ENCODE data around the gene MAT2A.
A peak's percentile ranks its signal among the peaks of the same experiment; 100 is the strongest.

The MAT2A gene

DNA sequence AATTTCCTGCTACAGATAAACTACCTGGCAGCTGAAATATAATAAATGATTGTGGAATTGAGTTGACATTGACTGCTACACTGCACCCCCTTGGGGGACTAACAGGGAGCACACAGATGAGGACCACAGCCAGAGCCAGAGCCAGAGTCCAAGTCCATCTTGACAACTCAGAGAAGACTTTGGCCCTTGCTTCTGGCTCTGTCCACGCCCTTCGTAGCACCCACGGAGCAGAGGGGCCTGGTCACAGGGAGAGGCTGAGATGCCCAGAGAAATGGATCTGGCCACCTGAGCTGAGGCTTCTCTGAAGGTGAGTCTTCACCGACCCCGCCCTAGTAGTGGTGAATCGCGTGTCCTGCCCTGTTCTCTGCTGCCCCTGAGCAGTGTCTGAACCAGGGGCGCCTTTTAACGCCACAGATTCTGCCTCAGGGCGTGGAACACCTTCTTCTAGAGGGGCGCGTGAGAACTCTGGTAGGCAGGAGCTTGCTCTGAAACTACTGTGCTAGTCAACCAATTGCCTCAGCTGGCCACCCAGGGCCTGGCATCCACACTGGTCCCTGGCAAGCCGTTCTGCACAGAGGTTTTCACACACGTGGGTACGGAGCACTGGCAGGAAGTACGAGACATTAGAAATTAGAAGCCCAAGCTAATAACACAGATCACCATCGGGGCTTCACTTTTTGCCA is 35.7 kb upstream of the MAT2A start:
- no peak for DNase-seq (ENCODE audit: extremely low read depth, low read depth)
- no peak overlapping the region for H3K4me3 ChIP-seq (replicated peaks; ENCODE audit: low read depth, low read length)
- TF ChIP-seq, protein P1, sequence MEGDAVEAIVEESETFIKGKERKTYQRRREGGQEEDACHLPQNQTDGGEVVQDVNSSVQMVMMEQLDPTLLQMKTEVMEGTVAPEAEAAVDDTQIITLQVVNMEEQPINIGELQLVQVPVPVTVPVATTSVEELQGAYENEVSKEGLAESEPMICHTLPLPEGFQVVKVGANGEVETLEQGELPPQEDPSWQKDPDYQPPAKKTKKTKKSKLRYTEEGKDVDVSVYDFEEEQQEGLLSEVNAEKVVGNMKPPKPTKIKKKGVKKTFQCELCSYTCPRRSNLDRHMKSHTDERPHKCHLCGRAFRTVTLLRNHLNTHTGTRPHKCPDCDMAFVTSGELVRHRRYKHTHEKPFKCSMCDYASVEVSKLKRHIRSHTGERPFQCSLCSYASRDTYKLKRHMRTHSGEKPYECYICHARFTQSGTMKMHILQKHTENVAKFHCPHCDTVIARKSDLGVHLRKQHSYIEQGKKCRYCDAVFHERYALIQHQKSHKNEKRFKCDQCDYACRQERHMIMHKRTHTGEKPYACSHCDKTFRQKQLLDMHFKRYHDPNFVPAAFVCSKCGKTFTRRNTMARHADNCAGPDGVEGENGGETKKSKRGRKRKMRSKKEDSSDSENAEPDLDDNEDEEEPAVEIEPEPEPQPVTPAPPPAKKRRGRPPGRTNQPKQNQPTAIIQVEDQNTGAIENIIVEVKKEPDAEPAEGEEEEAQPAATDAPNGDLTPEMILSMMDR (IDR thresholded peaks at IDR 0.05; ENCODE audit: low read depth, low read length, missing control alignments), result no peak

DNA sequence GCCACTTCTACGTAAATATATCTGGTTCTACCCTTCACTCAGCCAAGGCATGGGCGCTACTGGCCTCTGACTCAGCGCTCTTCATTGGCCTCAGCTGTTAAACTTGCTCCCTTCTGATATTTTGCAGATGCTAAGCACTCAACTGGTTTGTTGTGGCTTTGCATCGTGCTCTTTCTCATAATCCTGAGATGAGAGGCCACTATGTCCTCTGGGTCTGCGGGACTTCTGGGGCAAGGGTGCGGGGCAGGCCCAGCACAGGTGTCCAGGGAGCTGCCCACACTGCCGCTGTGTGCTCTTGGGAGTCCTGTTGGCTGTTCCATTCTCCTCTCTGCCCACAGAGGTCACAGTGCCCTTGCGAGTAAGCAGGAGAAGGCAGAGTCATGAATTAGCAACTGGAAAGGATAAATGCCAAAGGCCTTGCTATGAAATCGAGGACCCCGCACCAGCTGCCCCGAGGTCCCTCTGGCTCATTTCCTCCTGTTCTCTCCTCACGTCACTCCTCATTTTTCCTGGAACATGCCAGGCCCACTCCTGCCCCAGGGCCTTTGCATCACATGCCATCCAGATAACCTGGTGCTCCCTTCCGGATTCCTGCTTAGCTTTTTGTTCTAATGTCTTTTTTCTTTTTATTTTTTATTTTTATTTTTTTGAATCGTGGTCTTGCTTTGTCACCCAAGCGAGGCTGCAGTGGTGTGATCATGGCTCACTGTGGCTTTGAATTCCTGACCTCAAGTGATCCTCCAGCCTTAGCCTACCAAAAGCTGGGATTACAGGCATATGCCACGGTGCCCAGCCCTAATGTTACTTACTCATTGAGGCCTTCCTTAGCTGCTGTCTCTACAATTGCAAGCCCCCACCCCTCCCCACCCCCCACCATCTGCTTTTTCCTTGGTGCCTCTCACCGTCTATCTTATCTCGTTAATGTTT is 34.9 kb upstream of the MAT2A start:
- DNase-seq (ENCODE audit: extremely low read depth, low read depth), result peak; percentile 84
- TF ChIP-seq, protein P1 (IDR thresholded peaks at IDR 0.05; ENCODE audit: low read depth, low read length, missing control alignments), result no peak
- H3K4me3 ChIP-seq (replicated peaks; ENCODE audit: low read depth, low read length), result no peak overlapping the region

DNA sequence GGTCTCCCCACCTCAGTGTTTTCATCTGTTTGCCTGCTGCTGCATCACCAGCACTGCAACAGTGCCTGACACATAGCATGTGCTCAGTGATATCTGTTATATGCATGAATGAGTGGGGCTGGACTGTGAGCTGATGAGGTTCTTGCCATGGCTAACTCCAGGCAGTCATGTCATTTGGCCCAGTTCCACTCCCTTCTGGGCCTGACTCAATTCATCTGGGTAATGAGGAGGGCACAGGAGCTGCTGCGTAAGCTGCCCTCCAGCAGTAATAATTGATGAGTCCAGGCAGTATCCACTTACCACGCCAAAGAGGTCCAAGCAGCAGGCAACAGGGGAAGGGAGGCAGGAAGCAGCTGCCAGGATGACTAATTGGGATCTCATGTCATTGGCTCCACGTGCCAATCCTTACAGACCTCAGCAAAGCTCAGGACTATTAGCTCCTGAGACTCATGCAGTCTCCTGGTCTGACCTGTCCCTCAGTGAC is 34.1 kb upstream of the MAT2A start:
- peak; percentile 92 for DNase-seq (ENCODE audit: extremely low read depth, low read depth)
- H3K4me3 ChIP-seq (replicated peaks; ENCODE audit: low read depth, low read length), result no peak overlapping the region
- TF ChIP-seq, protein P1 (IDR thresholded peaks at IDR 0.05; ENCODE audit: low read depth, low read length, missing control alignments), result no peak

DNA sequence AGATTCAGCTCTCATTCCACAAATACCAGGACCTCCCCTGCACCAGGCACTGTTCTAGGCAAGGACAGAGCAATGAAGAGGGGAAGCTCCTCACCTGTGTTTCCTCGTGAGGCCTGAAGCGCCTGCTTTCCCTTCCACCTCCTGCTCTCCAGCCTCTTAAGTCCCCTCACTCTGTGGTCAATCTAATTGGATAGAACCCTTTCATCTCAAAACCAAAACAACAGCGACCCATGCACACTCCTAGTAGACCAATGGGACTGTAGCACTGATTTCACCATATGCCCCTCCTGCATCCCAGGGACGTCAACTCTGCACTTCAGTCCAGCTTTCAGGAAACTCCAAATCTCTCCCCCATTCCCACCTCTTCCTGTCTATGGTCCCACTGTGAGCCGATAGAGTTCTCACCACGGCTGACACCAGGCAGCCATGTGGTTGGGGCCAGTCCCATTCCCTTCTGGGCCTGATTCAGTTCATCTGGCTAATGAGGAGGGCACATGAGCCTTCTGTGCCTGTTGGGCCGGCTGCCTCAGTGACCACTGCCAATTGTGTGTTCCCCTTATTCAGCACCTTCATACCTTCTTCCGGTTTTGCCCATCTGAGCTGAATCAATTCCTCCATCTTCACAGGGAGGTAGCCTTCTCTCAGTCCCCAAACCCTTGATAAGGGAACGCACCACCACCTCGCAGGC is 33.3 kb upstream of the MAT2A start:
- DNase-seq (ENCODE audit: extremely low read depth, low read depth), result no peak
- TF ChIP-seq, protein P1 (IDR thresholded peaks at IDR 0.05; ENCODE audit: low read depth, low read length, missing control alignments), result no peak

DNA sequence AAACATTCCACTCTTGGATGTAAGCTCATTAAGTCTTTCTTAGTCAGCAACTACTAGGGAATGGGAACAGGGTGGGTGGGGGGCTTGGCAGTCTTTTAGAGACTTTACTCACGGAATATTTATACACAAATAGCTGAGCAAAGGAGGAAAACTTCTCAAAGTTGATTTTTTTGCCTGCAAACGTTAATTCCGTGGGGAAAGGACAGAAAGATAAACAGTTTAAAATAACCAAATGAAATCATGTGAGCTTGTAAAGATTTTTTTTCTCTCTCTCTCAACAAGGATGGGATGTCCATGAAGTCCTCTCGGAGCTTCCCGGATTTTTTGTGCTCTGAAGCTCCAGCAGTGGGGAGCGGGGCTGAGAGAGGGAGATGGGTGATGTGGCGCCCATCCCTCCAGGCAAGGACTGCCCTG is 32.2 kb upstream of the MAT2A start:
- TF ChIP-seq, protein P1 (IDR thresholded peaks at IDR 0.05; ENCODE audit: low read depth, low read length, missing control alignments), result no peak
- DNase-seq (ENCODE audit: extremely low read depth, low read depth), result no peak

More for the DNA sequence above, 33.3 kb upstream of the MAT2A start:
- H3K4me3 ChIP-seq (replicated peaks; ENCODE audit: low read depth, low read length), result no peak overlapping the region

DNA sequence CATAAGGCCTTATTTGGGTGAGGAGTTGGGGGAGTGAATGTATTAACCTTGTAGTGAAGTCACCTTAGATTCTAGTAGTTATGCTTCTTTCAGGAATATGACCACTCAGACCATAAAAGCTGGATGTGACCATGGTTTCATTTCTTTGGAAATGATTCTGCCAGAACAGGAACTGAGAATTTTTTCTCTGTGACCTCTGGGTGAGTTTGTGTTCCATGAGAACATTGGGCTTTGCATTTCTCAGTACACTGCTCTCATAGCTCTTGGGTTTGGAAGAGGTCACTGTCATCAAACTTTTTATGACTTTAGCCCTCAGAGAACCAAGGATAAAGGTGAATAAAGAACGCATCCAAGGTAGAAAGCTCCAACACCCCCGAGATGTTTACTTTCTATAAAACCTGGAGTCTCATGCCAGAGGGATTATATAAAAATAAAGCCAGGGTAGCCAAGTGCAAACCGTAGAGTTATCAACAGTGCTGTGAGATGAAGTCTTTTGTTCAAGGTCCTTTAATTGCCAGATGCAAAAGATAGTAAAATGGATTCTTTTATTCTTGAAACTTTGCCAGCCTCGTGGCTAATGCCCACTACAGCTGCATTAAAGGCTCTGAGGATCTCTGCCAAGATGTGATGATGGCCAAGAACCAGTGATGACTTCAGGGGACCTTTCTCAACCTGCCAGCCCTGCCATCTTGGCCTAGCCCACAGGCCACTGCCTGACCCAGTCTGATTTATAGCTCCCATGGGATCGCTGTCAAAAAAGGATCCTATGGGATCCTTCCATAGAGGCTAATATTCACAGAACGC is 27.8 kb upstream of the MAT2A start:
- TF ChIP-seq, protein P1 (IDR thresholded peaks at IDR 0.05; ENCODE audit: low read depth, low read length, missing control alignments), result no peak
- no peak for DNase-seq (ENCODE audit: extremely low read depth, low read depth)
- H3K4me3 ChIP-seq (replicated peaks; ENCODE audit: low read depth, low read length), result no peak overlapping the region

More for the DNA sequence above, 32.2 kb upstream of the MAT2A start:
- no peak overlapping the region for H3K4me3 ChIP-seq (replicated peaks; ENCODE audit: low read depth, low read length)
